ENCODE measurements around the gene IGSF21. TPM values are rescaled to one million over a fixed set of nuclear protein-coding genes. Genes with fewer than 3 reads are reported as not detected.
A peak's percentile ranks its signal among the peaks of the same experiment; 100 is the strongest.

IGSF21 gene
- total and polyA plus RNA-seq, 2 of the 8 experiments (the other 6 are each of a cell fraction or from before 2014, with no cell fraction given), result 22.5 to 28.5 TPM

- Histone ChIP-seq H2AK5ac (ENCODE audit: low read depth, low read length) (no peak overlapping the region), H3K14ac (ENCODE audit: insufficient read length) (no peak overlapping the region), H3K4me1 (replicated peaks in 1 of 4; ENCODE audit: control insufficient read depth in 3 of 4, insufficient read depth in 4 of 4, low read length in 3 of 4) (peaks cover 16 to 29% (median 20%) of the 10 kb centered on the region in 4 experiments), H4K20me1 (replicated peaks in 1 of 2; ENCODE audit: control insufficient read depth in 1 of 2, insufficient read depth in 2 of 2, low read length in 2 of 2) (peaks cover 7 to 16% of the 10 kb centered on the region in 2 experiments), H2BK5ac (ENCODE audit: low read depth, low read length) (no peak overlapping the region), H4K91ac (replicated peaks; ENCODE audit: insufficient read length, low read length) (no peak overlapping the region), H3K23ac (ENCODE audit: insufficient read length) (no peak overlapping the region), H2AFZ (ENCODE audit: low read length) (no peak overlapping the region), H3K4me3 (ENCODE audit: extremely low read depth in 1 of 4, insufficient read depth in 2 of 4, low read depth in 3 of 4, low read length in 4 of 4) (peak overlapping the region; percentile 55 to 82 (median 71)), H3K79me1 (ENCODE audit: low read depth, low read length) (peaks cover 18% of the 10 kb centered on the region), H2BK120ac (replicated peaks; ENCODE audit: low read depth, low read length) (no peak overlapping the region), H3K27me3 (replicated peaks in 1 of 4; ENCODE audit: control insufficient read depth in 3 of 4, extremely low read depth in 1 of 4, insufficient read depth in 3 of 4, low read length in 3 of 4) (peaks cover 8 to 46% (median 37%) of the 10 kb centered on the region in 4 experiments; a peak in 6 of 7 replicates), H3K27ac (ENCODE audit: low read depth, low read length) (no peak overlapping the region), H2BK15ac (ENCODE audit: low read length) (no peak overlapping the region), H3K4me2 (ENCODE audit: insufficient read depth in 1 of 2, low read depth in 2 of 2, low read length in 2 of 2) (peak overlapping the region; percentile 84 to 99), H3K9ac (replicated peaks in 1 of 4; ENCODE audit: extremely low read depth in 1 of 4, low read depth in 3 of 4, low read length in 3 of 4) (no peak overlapping the region), H3K4ac (replicated peaks; ENCODE audit: insufficient read length, low read depth, low read length) (no peak overlapping the region), H3K79me2 (ENCODE audit: control insufficient read depth in 1 of 2, insufficient read depth in 2 of 2, low read length in 2 of 2) (peaks cover 0 to 10% of the 10 kb centered on the region in 2 experiments; a peak in 1 of 4 replicates), H4K8ac (ENCODE audit: extremely low read depth, insufficient read depth, low read length) (no peak overlapping the region), H4K5ac (ENCODE audit: insufficient read length, low read depth, low read length) (no peak overlapping the region), H3K23me2 (ENCODE audit: low read depth, low read length) (peaks cover 32% of the 10 kb centered on the region), H3K18ac (ENCODE audit: extremely low read depth, low read length) (no peak overlapping the region), H2BK20ac (ENCODE audit: low read length) (no peak overlapping the region), H3K56ac (replicated peaks; ENCODE audit: insufficient read length, low read depth, low read length) (no peak overlapping the region), H3K36me3 (ENCODE audit: control insufficient read depth in 2 of 4, insufficient read depth in 4 of 4, low read length in 3 of 4) (no peaks in the 10 kb centered on the region; a peak in 1 of 8 replicates), H3K9me3 (ENCODE audit: insufficient read depth in 2 of 2, low read depth in 1 of 2, low read length in 1 of 2) (no peaks in the 10 kb centered on the region), H2BK12ac (ENCODE audit: low read depth, low read length) (no peak overlapping the region)
- DNase-seq (ENCODE audit: low read depth in 1 of 2, low spot score in 2 of 2), result peak in 1 of 2 experiments; percentile 83
- 4% methylated on average over 11 of the region's 30 CpGs; no CpG with 5 or more reads in 1 of the 2 experiments for WGBS, 2 experiments (ENCODE audit: extremely low coverage in 1 of 2, insufficient coverage in 1 of 2, insufficient read length in 1 of 2, insufficient replicate concordance in 2 of 2, low coverage in 1 of 2, low lambda C conversion rate in 2 of 2, missing lambda C conversion rate in 1 of 2)
- FAIRE-seq, result no peak
- ChIA-PET POLR2A (ENCODE audit: partially characterized antibody) (interaction anchor here (0.7 kb wide), 1 partner anchor 123 kb away, joined by 3 read pairs; no protein-coding TSS in a partner anchor), CTCF (ENCODE audit: partially characterized antibody) (interaction anchor here (0.9 to 1.9 kb wide), 6 partner anchors 8 to 474 kb away, joined by 3 to 10 read pairs (median 4); no protein-coding TSS in a partner anchor)
- TF ChIP-seq, protein P1, sequence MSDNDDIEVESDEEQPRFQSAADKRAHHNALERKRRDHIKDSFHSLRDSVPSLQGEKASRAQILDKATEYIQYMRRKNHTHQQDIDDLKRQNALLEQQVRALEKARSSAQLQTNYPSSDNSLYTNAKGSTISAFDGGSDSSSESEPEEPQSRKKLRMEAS (IDR thresholded peaks at IDR 0.05), result peak; percentile 59; the same call in 1 of the 2 replicates
- TF ChIP-seq E2F6 (IDR thresholded peaks at IDR 0.05) (0 out of 2 replicates have a peak, but pooled peaks have one; percentile 4), SRF (IDR thresholded peaks at IDR 0.05; ENCODE audit: low read depth, low read length) (no peak), TCF12 (IDR thresholded peaks at IDR 0.05; ENCODE audit: low read depth, low read length) (0 out of 2 replicates have a peak, but pooled peaks have one; percentile 3), JUND (IDR thresholded peaks at IDR 0.05; ENCODE audit: low read length) (no peak)
These were observed 3.4 kb downstream of the IGSF21 start for GRCh38 chr1:18110968-18111367.
